Measurements from ENCODE around the gene STAB1.

DNA sequence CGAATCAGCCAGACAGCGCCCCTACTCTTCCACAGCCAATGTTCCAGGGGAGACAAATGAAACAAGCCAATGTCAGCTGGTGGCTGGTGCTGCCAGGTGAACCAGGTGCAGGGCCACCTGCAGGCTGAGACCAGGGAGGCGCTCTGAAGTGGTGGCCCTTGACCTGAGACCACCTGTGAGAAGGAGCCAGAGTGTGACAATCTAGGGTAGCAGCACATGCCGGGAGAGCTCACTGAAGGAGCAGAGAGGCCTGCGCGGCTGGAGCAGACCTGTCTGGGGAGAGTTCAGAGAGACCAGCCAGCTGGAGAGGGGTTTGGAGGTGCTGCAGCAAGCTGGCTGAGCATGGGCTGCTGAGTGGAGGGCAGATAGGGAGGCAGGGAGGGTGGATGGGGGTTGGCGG, 693 bp upstream of the STAB1 start:
- TF ChIP-seq TCF4 (CRISPR knock-in tag; IDR thresholded peaks at IDR 0.05; ENCODE audit: borderline replicate concordance) (no peak), RARB (CRISPR knock-in tag; IDR thresholded peaks at IDR 0.05) (no peak), ZNF8 (CRISPR knock-in tag; IDR thresholded peaks at IDR 0.05) (no peak), ESRRG (CRISPR knock-in tag; IDR thresholded peaks at IDR 0.05) (no peak), OSR1 (CRISPR knock-in tag; IDR thresholded peaks at IDR 0.05) (no peak), ISL1 (CRISPR knock-in tag; IDR thresholded peaks at IDR 0.05) (no peak), ZFP30 (CRISPR knock-in tag; IDR thresholded peaks at IDR 0.05) (no peak), ZFP3 (CRISPR knock-in tag; IDR thresholded peaks at IDR 0.05) (no peak), PPARA (CRISPR knock-in tag; IDR thresholded peaks at IDR 0.05; ENCODE audit: borderline replicate concordance) (no peak), ARNTL (CRISPR knock-in tag; IDR thresholded peaks at IDR 0.05; ENCODE audit: borderline replicate concordance, low read depth) (no peak)
- TF ChIP-seq, protein P1, sequence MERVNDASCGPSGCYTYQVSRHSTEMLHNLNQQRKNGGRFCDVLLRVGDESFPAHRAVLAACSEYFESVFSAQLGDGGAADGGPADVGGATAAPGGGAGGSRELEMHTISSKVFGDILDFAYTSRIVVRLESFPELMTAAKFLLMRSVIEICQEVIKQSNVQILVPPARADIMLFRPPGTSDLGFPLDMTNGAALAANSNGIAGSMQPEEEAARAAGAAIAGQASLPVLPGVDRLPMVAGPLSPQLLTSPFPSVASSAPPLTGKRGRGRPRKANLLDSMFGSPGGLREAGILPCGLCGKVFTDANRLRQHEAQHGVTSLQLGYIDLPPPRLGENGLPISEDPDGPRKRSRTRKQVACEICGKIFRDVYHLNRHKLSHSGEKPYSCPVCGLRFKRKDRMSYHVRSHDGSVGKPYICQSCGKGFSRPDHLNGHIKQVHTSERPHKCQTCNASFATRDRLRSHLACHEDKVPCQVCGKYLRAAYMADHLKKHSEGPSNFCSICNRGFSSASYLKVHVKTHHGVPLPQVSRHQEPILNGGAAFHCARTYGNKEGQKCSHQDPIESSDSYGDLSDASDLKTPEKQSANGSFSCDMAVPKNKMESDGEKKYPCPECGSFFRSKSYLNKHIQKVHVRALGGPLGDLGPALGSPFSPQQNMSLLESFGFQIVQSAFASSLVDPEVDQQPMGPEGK (CRISPR knock-in tag; IDR thresholded peaks at IDR 0.05; ENCODE audit: borderline replicate concordance): no peak
- TF ChIP-seq, protein P2, sequence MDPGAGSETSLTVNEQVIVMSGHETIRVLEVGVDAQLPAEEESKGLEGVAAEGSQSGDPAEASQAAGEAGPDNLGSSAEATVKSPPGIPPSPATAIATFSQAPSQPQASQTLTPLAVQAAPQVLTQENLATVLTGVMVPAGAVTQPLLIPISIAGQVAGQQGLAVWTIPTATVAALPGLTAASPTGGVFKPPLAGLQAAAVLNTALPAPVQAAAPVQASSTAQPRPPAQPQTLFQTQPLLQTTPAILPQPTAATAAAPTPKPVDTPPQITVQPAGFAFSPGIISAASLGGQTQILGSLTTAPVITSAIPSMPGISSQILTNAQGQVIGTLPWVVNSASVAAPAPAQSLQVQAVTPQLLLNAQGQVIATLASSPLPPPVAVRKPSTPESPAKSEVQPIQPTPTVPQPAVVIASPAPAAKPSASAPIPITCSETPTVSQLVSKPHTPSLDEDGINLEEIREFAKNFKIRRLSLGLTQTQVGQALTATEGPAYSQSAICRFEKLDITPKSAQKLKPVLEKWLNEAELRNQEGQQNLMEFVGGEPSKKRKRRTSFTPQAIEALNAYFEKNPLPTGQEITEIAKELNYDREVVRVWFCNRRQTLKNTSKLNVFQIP (CRISPR knock-in tag; IDR thresholded peaks at IDR 0.05; ENCODE audit: borderline replicate concordance, low read depth): no peak
- TF ChIP-seq, protein P3, sequence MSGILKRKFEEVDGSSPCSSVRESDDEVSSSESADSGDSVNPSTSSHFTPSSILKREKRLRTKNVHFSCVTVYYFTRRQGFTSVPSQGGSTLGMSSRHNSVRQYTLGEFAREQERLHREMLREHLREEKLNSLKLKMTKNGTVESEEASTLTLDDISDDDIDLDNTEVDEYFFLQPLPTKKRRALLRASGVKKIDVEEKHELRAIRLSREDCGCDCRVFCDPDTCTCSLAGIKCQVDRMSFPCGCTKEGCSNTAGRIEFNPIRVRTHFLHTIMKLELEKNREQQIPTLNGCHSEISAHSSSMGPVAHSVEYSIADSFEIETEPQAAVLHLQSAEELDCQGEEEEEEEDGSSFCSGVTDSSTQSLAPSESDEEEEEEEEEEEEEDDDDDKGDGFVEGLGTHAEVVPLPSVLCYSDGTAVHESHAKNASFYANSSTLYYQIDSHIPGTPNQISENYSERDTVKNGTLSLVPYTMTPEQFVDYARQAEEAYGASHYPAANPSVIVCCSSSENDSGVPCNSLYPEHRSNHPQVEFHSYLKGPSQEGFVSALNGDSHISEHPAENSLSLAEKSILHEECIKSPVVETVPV (CRISPR knock-in tag; IDR thresholded peaks at IDR 0.05): no peak
